HG03097 (cell line): Measurements from ENCODE around the gene CCL4L2.
"Not testable (repeated sequence)": the region's sequence is repeated elsewhere in the genome, so short reads cannot be mapped to it uniquely, and the experiment has no call there.

Experiments used
- ATAC-seq: cut with Tn5 transposase; IDR thresholded peaks from one replicate; pipeline ENCODE4 v1.9.1; 2021; ENCODE audit not compliant: unreplicated experiment, low FRiP score

CCL4L2 gene

GRCh38 chr17:36219556-36219955 lies 8.7 kb downstream of the CCL4L2 start:
- not testable (repeated sequence) for ATAC-seq

GRCh38 chr17:36220737-36221580 lies 10.1 kb downstream of the CCL4L2 start:
- ATAC-seq, result not testable (repeated sequence)

- not testable (repeated sequence) for ATAC-seq
These were observed 10.8 kb downstream of the CCL4L2 start for GRCh38 chr17:36221581-36222100.

GRCh38 chr17:36222967-36223366 lies 12.1 kb downstream of the CCL4L2 start:
- not testable (repeated sequence) for ATAC-seq

- ATAC-seq, result not testable (repeated sequence)
These were observed 18.8 kb downstream of the CCL4L2 start for GRCh38 chr17:36229644-36230043.

GRCh38 chr17:36242046-36242445 lies 31.2 kb downstream of the CCL4L2 start:
- ATAC-seq, result not testable (repeated sequence)
